Smooth muscle cell (in vitro differentiated cells): ENCODE measurements around the gene CST5. TPM values are rescaled to one million over a fixed set of nuclear protein-coding genes. Genes with fewer than 3 reads are reported as not detected.
"Not testable (repeated sequence)": the region's sequence is repeated elsewhere in the genome, so short reads cannot be mapped to it uniquely, and the experiment has no call there.

Source experiments
- DNase-seq: peaks from one replicate; lab custom pipeline; 2025; ENCODE audit not compliant: unreplicated experiment; lab: John Stamatoyannopoulos, UW
- H2AFZ ChIP-seq: fragments of 200-600 bp; sonication (generic); 2 replicates; pipeline ENCODE4 v1.6.0; 2016; ENCODE audit warnings: antibody characterized with exemption, low read depth, mild to moderate bottlenecking
- H3F3A ChIP-seq: fragments of 200-600 bp; sonication (generic); 2 replicates; pipeline ENCODE4 v1.6.0; 2017; ENCODE audit warnings: antibody characterized with exemption, low read depth
- H3K27ac ChIP-seq: fragments of 200-600 bp; sonication (generic); 2 replicates; pipeline ENCODE4 v1.5.1; 2016; ENCODE audit warnings: low read depth, mild to moderate bottlenecking
- H3K27me3 ChIP-seq: fragments of 200-600 bp; sonication (generic); 2 replicates; pipeline ENCODE4 v1.6.1; 2016; ENCODE audit warnings: low read depth, mild to moderate bottlenecking
- H3K36me3 ChIP-seq: fragments of 200-600 bp; sonication (generic); 2 replicates; pipeline ENCODE4 v1.5.1; 2016; ENCODE audit warnings: low read depth
- H3K4me1 ChIP-seq: fragments of 200-600 bp; sonication (generic); 2 replicates; pipeline ENCODE4 v1.5.1; 2016; ENCODE audit warnings: low read depth
- H3K4me2 ChIP-seq: fragments of 200-600 bp; sonication (generic); 2 replicates; pipeline ENCODE4 v1.6.0; 2016; ENCODE audit warnings: mild to moderate bottlenecking
- H3K4me3 ChIP-seq: fragments of 200-600 bp; sonication (generic); 2 replicates; pipeline ENCODE4 v1.5.1; 2016; ENCODE audit warnings: mild to moderate bottlenecking
- H3K79me2 ChIP-seq: fragments of 200-600 bp; sonication (generic); 2 replicates; pipeline ENCODE4 v1.6.0; 2016; ENCODE audit warnings: low read depth, mild to moderate bottlenecking
- H3K9ac ChIP-seq: fragments of 200-600 bp; sonication (generic); 2 replicates; pipeline ENCODE4 v1.6.0; 2016; ENCODE audit warnings: low read depth
- H3K9me3 ChIP-seq: fragments of 200-600 bp; sonication (generic); replicated peaks from 2 replicates; pipeline ENCODE4 v1.5.1; 2016; ENCODE audit warnings: low read depth
- H4K20me1 ChIP-seq: fragments of 200-600 bp; sonication (generic); 2 replicates; pipeline ENCODE4 v1.6.0; 2016; ENCODE audit warnings: low read depth
- WGBS: methylation state at CpG from one replicate; pipeline ENCODE4 v1.1.7; 2016; ENCODE audit warnings: low lambda C conversion rate; 5-methylcytosine and 5-hydroxymethylcytosine counted together
- polyA plus RNA-seq: library from polyadenylated mRNA; unstranded; fragments of >200 nt; fragmentation: Nextera tagmentation; extraction: Ambion mirVana; gene quantifications from 2 replicates; pipeline ENCODE4 v1.2.1, GENCODE V29; 2016
- total RNA-seq: library from RNA; depleted of rRNA; stranded (reverse); fragments of >200 nt; gene quantifications from 2 replicates; pipeline ENCODE4 v1.2.3, GENCODE V29; 2014
- TF ChIP-seq, protein P1 (sequence below): fragments of 200-600 bp; sonication (generic); IDR thresholded peaks from 2 replicates; pipeline ENCODE4 v1.5.1; 2017; ENCODE audit warnings: borderline replicate concordance, mild to moderate bottlenecking, antibody characterized with exemption; ENCODE audit not compliant: insufficient read depth, poor library complexity, severe bottlenecking

Gene CST5
- total and polyA plus RNA-seq, 2 experiments from 2014 or later = not detected

DNA sequence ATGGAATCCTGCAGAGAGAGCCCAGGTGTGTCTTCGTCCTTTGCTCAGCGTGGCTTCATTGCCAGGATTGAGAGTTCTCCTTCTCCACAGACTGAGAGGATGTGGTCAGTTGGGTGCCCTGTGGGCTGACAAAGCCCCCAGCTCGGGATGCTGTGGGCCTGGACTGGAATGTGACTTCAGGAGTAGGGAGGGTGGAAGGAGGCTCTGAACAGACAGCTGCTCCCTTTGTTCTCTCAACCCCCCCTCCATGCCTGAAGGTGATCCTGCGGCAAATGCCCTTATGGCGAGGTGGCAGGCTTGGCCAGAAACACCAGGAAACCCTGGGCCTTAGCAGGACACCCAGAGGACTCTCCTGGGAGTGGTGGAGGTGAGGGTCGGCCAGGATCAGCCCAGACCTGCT lies 1.8 kb upstream of the CST5 start:
- TF ChIP-seq, protein P1, sequence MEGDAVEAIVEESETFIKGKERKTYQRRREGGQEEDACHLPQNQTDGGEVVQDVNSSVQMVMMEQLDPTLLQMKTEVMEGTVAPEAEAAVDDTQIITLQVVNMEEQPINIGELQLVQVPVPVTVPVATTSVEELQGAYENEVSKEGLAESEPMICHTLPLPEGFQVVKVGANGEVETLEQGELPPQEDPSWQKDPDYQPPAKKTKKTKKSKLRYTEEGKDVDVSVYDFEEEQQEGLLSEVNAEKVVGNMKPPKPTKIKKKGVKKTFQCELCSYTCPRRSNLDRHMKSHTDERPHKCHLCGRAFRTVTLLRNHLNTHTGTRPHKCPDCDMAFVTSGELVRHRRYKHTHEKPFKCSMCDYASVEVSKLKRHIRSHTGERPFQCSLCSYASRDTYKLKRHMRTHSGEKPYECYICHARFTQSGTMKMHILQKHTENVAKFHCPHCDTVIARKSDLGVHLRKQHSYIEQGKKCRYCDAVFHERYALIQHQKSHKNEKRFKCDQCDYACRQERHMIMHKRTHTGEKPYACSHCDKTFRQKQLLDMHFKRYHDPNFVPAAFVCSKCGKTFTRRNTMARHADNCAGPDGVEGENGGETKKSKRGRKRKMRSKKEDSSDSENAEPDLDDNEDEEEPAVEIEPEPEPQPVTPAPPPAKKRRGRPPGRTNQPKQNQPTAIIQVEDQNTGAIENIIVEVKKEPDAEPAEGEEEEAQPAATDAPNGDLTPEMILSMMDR = no peak
- 58% methylated on average over 6 of the region's 6 CpGs for WGBS
- no peaks in the 10 kb centered on the region for H3K27me3 ChIP-seq

DNA sequence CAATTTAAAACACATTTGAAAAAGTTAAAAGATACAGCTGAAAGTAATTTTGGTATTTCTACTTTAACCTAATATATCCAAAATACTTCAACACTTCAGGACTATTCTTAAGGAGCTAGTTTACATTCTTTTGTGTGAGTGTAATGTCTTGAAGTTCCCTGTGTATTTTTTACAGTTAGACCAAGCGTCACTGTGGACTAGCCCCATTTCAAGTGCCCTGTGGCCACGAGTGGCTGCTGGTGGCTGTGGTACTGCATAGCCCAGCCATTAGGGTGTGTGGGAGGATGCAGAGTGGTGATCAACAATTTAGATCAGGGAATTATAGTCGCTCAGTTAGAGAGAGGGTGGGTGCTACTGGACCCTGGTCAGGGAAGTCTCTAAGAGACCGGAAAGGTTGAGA lies 869 bp upstream of the CST5 start:
- H3F3A ChIP-seq = no peaks in the 10 kb centered on the region
- no peak for DNase-seq
- H3K27ac ChIP-seq = no peak overlapping the region
- no peak overlapping the region for H2AFZ ChIP-seq
- H4K20me1 ChIP-seq = no peaks in the 10 kb centered on the region
- H3K36me3 ChIP-seq = no peaks in the 10 kb centered on the region
- H3K27me3 ChIP-seq = no peaks in the 10 kb centered on the region
- 66% methylated on average over 4 of the region's 4 CpGs for WGBS
- no peak overlapping the region for H3K4me2 ChIP-seq
- H3K79me2 ChIP-seq = no peaks in the 10 kb centered on the region
- no peak overlapping the region for H3K9ac ChIP-seq
- TF ChIP-seq, protein P1 = no peak
- H3K9me3 ChIP-seq = no peaks in the 10 kb centered on the region
- H3K4me1 ChIP-seq = no peaks in the 10 kb centered on the region
- H3K4me3 ChIP-seq = no peak overlapping the region

More for the DNA sequence above, 1.8 kb upstream of the CST5 start:
- H3K36me3 ChIP-seq = no peaks in the 10 kb centered on the region
- no peak overlapping the region for H2AFZ ChIP-seq
- no peak for DNase-seq
- H4K20me1 ChIP-seq = no peaks in the 10 kb centered on the region
- no peaks in the 10 kb centered on the region for H3K9me3 ChIP-seq
- H3K4me3 ChIP-seq = no peak overlapping the region
- no peaks in the 10 kb centered on the region for H3F3A ChIP-seq
- H3K4me2 ChIP-seq = no peak overlapping the region
- H3K79me2 ChIP-seq = no peaks in the 10 kb centered on the region
- no peak overlapping the region for H3K27ac ChIP-seq
- no peaks in the 10 kb centered on the region for H3K4me1 ChIP-seq
- no peak overlapping the region for H3K9ac ChIP-seq

DNA sequence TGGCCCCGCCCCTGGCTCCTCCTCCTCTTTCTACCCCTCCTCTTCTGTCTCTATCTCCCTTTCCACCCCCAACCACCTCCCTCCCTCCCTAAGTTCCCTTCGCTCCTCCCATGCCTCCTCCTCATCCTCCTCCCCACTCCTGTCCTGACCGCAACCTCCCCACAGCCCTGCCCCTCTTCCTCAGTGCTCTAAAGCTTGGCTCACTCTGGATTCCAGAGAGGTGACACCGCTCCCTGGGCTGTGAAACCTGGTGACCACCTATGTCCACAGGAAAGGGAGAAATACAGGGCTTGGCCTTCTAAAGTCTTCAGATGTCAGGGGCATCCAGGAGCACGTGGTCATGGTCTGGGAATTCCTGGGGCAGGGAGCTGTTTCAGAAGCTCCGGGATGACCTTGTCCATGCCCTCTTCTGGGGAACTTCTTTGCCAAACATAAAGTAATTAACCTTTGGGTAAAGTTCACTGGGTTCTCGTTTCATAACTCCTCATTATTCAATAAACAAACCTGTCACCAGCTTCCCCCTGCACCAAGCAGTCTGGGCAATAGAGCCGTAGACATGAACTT lies 345 bp upstream of the CST5 start:
- H3K4me2 ChIP-seq = no peak overlapping the region
- no peaks in the 10 kb centered on the region for H3K36me3 ChIP-seq
- no peak for DNase-seq
- no peaks in the 10 kb centered on the region for H3K79me2 ChIP-seq
- H2AFZ ChIP-seq = no peak overlapping the region
- no peaks in the 10 kb centered on the region for H4K20me1 ChIP-seq
- no peaks in the 10 kb centered on the region for H3F3A ChIP-seq
- no peaks in the 10 kb centered on the region for H3K4me1 ChIP-seq
- no peaks in the 10 kb centered on the region for H3K9me3 ChIP-seq
- no peak overlapping the region for H3K9ac ChIP-seq
- H3K27ac ChIP-seq = no peak overlapping the region
- no peaks in the 10 kb centered on the region for H3K27me3 ChIP-seq
- WGBS = 44% methylated on average over 7 of the region's 8 CpGs
- TF ChIP-seq, protein P1 = no peak
- no peak overlapping the region for H3K4me3 ChIP-seq

GRCh38 chr20:23878787-23879186 lies 761 bp downstream of the CST5 start:
- Histone ChIP-seq H3K9me3 (no peaks in the 10 kb centered on the region), H4K20me1 (no peaks in the 10 kb centered on the region), H3K4me1 (no peaks in the 10 kb centered on the region), H3K36me3 (no peaks in the 10 kb centered on the region), H3K27me3 (no peaks in the 10 kb centered on the region), H3K27ac (no peak overlapping the region), H3K4me3 (no peak overlapping the region), H3K4me2 (no peak overlapping the region), H3K9ac (no peak overlapping the region), H2AFZ (no peak overlapping the region), H3F3A (no peaks in the 10 kb centered on the region), H3K79me2 (no peaks in the 10 kb centered on the region)
- TF ChIP-seq, protein P1 = no peak
- DNase-seq = no peak
- 87% methylated on average over 7 of the region's 7 CpGs for WGBS

DNA sequence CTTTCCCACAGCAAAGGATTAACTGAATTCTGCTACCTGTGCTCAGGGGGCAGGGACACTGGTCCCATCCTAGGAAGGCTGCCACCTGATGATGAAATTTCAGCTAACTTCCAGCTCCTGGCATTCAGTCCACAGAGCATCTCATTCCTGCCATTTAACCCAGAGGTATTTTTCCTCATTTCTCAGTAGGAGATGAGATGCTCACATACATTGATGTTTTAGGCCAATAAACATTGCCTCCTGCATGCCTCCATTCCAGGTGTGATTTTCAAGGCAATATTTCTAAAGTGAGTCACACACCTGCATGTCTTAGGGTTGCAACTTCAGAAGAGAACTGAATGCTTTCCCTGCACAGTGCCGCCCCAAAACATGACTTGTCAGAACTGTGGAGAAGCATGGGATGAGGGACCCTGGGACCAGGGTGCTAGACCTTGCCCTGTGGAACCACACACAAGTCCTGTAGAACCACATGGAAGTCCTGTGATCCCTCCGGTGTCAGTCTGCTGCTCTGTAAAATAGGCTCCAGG lies 1.5 kb downstream of the CST5 start:
- H3K4me2 ChIP-seq, H3K9ac ChIP-seq, H2AFZ ChIP-seq, H3K4me3 ChIP-seq, H3K79me2 ChIP-seq, H3K27me3 ChIP-seq, H3K27ac ChIP-seq, H4K20me1 ChIP-seq, H3K9me3 ChIP-seq, H3F3A ChIP-seq, H3K36me3 ChIP-seq, DNase-seq, H3K4me1 ChIP-seq: not testable (repeated sequence)
- 96% methylated on average over 2 of the region's 2 CpGs for WGBS
